Erythroblast (primary cell): ENCODE results near the gene WIPF1.

Source experiments
- GATA1 ChIP-seq: IDR thresholded peaks from 2 replicates; pipeline ENCODE4 v1.6.1; 2011; ENCODE audit warnings: low read depth, mild to moderate bottlenecking, control low read depth, low read length, moderate library complexity
- POLR2A ChIP-seq: IDR thresholded peaks from 2 replicates; pipeline ENCODE4 v1.6.1; 2011; ENCODE audit warnings: mild to moderate bottlenecking, low read length

GRCh38 chr2:174585146-174585545 lies 12.5 kb downstream of the WIPF1 start:
- TF ChIP-seq POLR2A (no peak), GATA1 (no peak)
